GM12878 (cell line): Measurements from ENCODE around the gene NAB1.

Experiments
- BACH1 ChIP-seq: fragments of 450-650 bp; IDR thresholded peaks from 2 replicates; pipeline ENCODE4 v1.6.1; 2017; ENCODE audit warnings: mild to moderate bottlenecking, borderline replicate concordance
- CREM ChIP-seq: IDR thresholded peaks from 2 replicates; pipeline ENCODE4 v1.6.1; 2014; ENCODE audit warnings: antibody characterized with exemption, low read depth
- CTCF ChIP-seq, 3 experiments: IDR thresholded peaks in 2 of 3; conservative IDR thresholded peaks in 1 of 3; 2 replicates each; pipeline ENCODE4 v1.5.1; 2011; ENCODE audit warnings: low read depth in 3 of 3, low read length in 3 of 3, mild to moderate bottlenecking in 3 of 3, control low read depth in 2 of 3, moderate library complexity in 2 of 3, inconsistent platforms in 1 of 3, mixed read lengths in 1 of 3; ENCODE audit not compliant: control insufficient read depth in 2 of 3, insufficient read depth in 1 of 3; ENCODE audit errors: extremely low read depth in 1 of 3
- HDAC2 ChIP-seq: fragments of 200-600 bp; sonication (generic); IDR thresholded peaks from 2 replicates; pipeline ENCODE4 v1.6.1; 2017
- JUNB ChIP-seq: IDR thresholded peaks from 2 replicates; pipeline ENCODE4 v1.6.1; 2016; ENCODE audit warnings: antibody characterized with exemption, mild to moderate bottlenecking
- MXI1 ChIP-seq: fragments of 150-350 bp; IDR thresholded peaks from 2 replicates; pipeline ENCODE4 v1.6.1; 2011; ENCODE audit warnings: low read depth, mild to moderate bottlenecking, inconsistent platforms, low read length, improper control_type of control experiment
- PAX8 ChIP-seq: fragments of 450-650 bp; IDR thresholded peaks from 2 replicates; pipeline ENCODE4 v1.6.1; 2017; ENCODE audit warnings: mild to moderate bottlenecking, moderate library complexity
- POLR2AphosphoS5 ChIP-seq: IDR thresholded peaks from 2 replicates; pipeline ENCODE4 v1.6.1; 2011; ENCODE audit warnings: mild to moderate bottlenecking, low read length, inconsistent platforms
- SIX5 ChIP-seq: IDR thresholded peaks from 2 replicates; pipeline ENCODE4 v1.6.1; 2011; ENCODE audit warnings: mild to moderate bottlenecking, low read depth, low read length, moderate library complexity; ENCODE audit not compliant: severe bottlenecking
- SPI1 ChIP-seq: IDR thresholded peaks from 2 replicates; pipeline ENCODE4 v1.6.1; 2011; ENCODE audit warnings: low read depth, mild to moderate bottlenecking, low read length, moderate library complexity, borderline replicate concordance; ENCODE audit not compliant: insufficient read depth
- SREBF1 ChIP-seq: IDR thresholded peaks from 2 replicates; pipeline ENCODE4 v1.6.1; 2012; ENCODE audit warnings: mild to moderate bottlenecking, low read length
- TAF1 ChIP-seq: IDR thresholded peaks from 2 replicates; pipeline ENCODE4 v1.6.1; 2011; ENCODE audit warnings: mild to moderate bottlenecking, low read depth, low read length, borderline replicate concordance

- TF ChIP-seq SPI1, result no peak
- TF ChIP-seq SREBF1, result no peak
- no peak for TF ChIP-seq POLR2AphosphoS5
- no peak for TF ChIP-seq CTCF (IDR thresholded peaks at IDR 0.05 in 2 of 3, conservative IDR thresholded peaks at IDR 0.05 in 1 of 3; ENCODE audit: control insufficient read depth in 2 of 3, extremely low read depth in 1 of 3, insufficient read depth in 1 of 3, low read depth in 3 of 3, low read length in 3 of 3)
- no peak for TF ChIP-seq TAF1
- no peak for TF ChIP-seq BACH1
- TF ChIP-seq SIX5, result no peak
- no peak for TF ChIP-seq CREM
- TF ChIP-seq HDAC2, result no peak
- no peak for TF ChIP-seq MXI1
- TF ChIP-seq PAX8, result no peak
- no peak for TF ChIP-seq JUNB
Observed at GRCh38 chr2:190607014-190607597, 41.8 kb upstream of the NAB1 start.
